Thoracic aorta (tissue), 2 donors: Measurements from ENCODE around the gene VRK2. TPM values are rescaled to one million over a fixed set of nuclear protein-coding genes. Genes with fewer than 3 reads are reported as not detected.
"Not testable (repeated sequence)": the region's sequence is repeated elsewhere in the genome, so short reads cannot be mapped to it uniquely, and the experiment has no call there.

ENCODE experiments used
- ATAC-seq: fragments of 150-250 bp; one replicate; pipeline ENCODE4 v1.8.0; 2017; ENCODE audit warnings: low read depth; ENCODE audit not compliant: insufficient number of reproducible peaks, low FRiP score
- DNase-seq: peaks from one replicate; pipeline ENCODE4 v3.0.0-alpha.2; 2020; ENCODE audit warnings: low spot score
- H3K27ac ChIP-seq, 2 donors: fragments of 200-600 bp; sonication (generic); 1 replicate in 1 of 2; 2 replicates in 1 of 2; pipeline ENCODE4 v1.5.1; 2016; ENCODE audit warnings: mild to moderate bottlenecking in 2 of 2, moderate library complexity in 2 of 2
- H3K27me3 ChIP-seq: fragments of 200-600 bp; sonication (generic); replicated peaks from 2 replicates; pipeline ENCODE4 v1.6.0; 2016; ENCODE audit warnings: mild to moderate bottlenecking; ENCODE audit not compliant: insufficient read depth
- H3K36me3 ChIP-seq: fragments of 200-600 bp; sonication (generic); one replicate; pipeline ENCODE4 v1.5.1; 2016
- H3K4me1 ChIP-seq, 2 donors: fragments of 200-600 bp; sonication (generic); 1 replicate in 1 of 2; 2 replicates in 1 of 2; pipeline versions ENCODE4 v1.5.1 to v1.6.0; 2016; ENCODE audit warnings: low read depth in 2 of 2, mild to moderate bottlenecking in 1 of 2; ENCODE audit not compliant: control insufficient read depth in 1 of 2
- H3K4me3 ChIP-seq: fragments of 200-600 bp; sonication (generic); 2 replicates; pipeline ENCODE4 v1.5.1; 2016; ENCODE audit warnings: mild to moderate bottlenecking
- H3K9me3 ChIP-seq: fragments of 200-600 bp; sonication (generic); 2 replicates; pipeline ENCODE4 v1.5.1; 2016
- CTCF ChIP-seq: fragments of 200-600 bp; sonication (generic); IDR thresholded peaks from one replicate; pipeline ENCODE4 v1.5.1; 2019; ENCODE audit warnings: antibody characterized with exemption
- total RNA-seq, 2 donors: library from RNA; depleted of rRNA; stranded (reverse); fragments of >200 nt; gene quantifications; one replicate each; pipeline versions ENCODE4 v1.1.0 to v1.2.3, GENCODE V29; 2016

Gene VRK2
- total RNA-seq, 2 donors from 2014 or later, result 13.3 to 23.3 TPM

GRCh38 chr2:58180175-58180574, 133.6 kb downstream of the VRK2 start:
- not testable (repeated sequence) for H3K4me1 ChIP-seq, DNase-seq, H3K4me3 ChIP-seq, H3K36me3 ChIP-seq, H3K9me3 ChIP-seq, H3K27me3 ChIP-seq, ATAC-seq, H3K27ac ChIP-seq

- Histone ChIP-seq H3K27ac (no peak overlapping the region), H3K9me3 (no peaks in the 10 kb centered on the region), H3K4me3 (no peak overlapping the region), H3K4me1 (no peaks in the 10 kb centered on the region), H3K27me3 (no peaks in the 10 kb centered on the region), H3K36me3 (no peaks in the 10 kb centered on the region)
- no peak for DNase-seq
- no peak for TF ChIP-seq CTCF
- ATAC-seq, result no peak
These were observed 134.0 kb downstream of the VRK2 start for GRCh38 chr2:58180635-58181034.

GRCh38 chr2:58182527-58182926, 135.9 kb downstream of the VRK2 start:
- no peaks in the 10 kb centered on the region for H3K9me3 ChIP-seq
- H3K27me3 ChIP-seq, result no peaks in the 10 kb centered on the region
- no peaks in the 10 kb centered on the region for H3K36me3 ChIP-seq
- no peak for TF ChIP-seq CTCF
- no peaks in the 10 kb centered on the region for H3K4me1 ChIP-seq
- no peak for ATAC-seq
- H3K27ac ChIP-seq, result no peak overlapping the region
- DNase-seq, result no peak
- H3K4me3 ChIP-seq, result no peak overlapping the region

- DNase-seq (no peak), ATAC-seq (no peak)
- no peaks in the 10 kb centered on the region for H3K27me3 ChIP-seq
- no peak overlapping the region for H3K4me3 ChIP-seq
- H3K4me1 ChIP-seq, result no peaks in the 10 kb centered on the region
- H3K9me3 ChIP-seq, result no peaks in the 10 kb centered on the region
- no peaks in the 10 kb centered on the region for H3K36me3 ChIP-seq
- no peak overlapping the region for H3K27ac ChIP-seq
- TF ChIP-seq CTCF, result no peak
These were observed 139.9 kb downstream of the VRK2 start for GRCh38 chr2:58186501-58186900.

- ATAC-seq, DNase-seq: not testable (repeated sequence)
These were observed 140.4 kb downstream of the VRK2 start for GRCh38 chr2:58187022-58187421.

GRCh38 chr2:58194458-58194857, 147.9 kb downstream of the VRK2 start:
- Histone ChIP-seq H3K4me3 (no peak overlapping the region), H3K36me3 (peaks cover 2% of the 10 kb centered on the region), H3K9me3 (no peaks in the 10 kb centered on the region), H3K27me3 (no peaks in the 10 kb centered on the region), H3K27ac (no peak overlapping the region), H3K4me1 (no peaks in the 10 kb centered on the region)
- no peak for TF ChIP-seq CTCF
- no peak for ATAC-seq
- no peak for DNase-seq

More at GRCh38 chr2:58187022-58187421, 140.4 kb downstream of the VRK2 start:
- H3K4me1 ChIP-seq, H3K36me3 ChIP-seq, H3K4me3 ChIP-seq, H3K9me3 ChIP-seq, H3K27ac ChIP-seq, H3K27me3 ChIP-seq: not testable (repeated sequence)
